Gastrocnemius medialis (tissue), 4 donors: ENCODE data around the gene LRRC1. TPM values are rescaled to one million over a fixed set of nuclear protein-coding genes. Genes with fewer than 3 reads are reported as not detected.

Source experiments
- ATAC-seq, 2 donors: fragments of 150-250 bp; one replicate each; pipeline ENCODE4 v1.9.1; 2016
- DNase-seq, 2 donors: peaks; one replicate each; pipeline ENCODE4 v3.0.0-alpha.2; 2019
- H3K27ac ChIP-seq, 4 donors: fragments of 200-600 bp; sonication (generic); 1 replicate in 1 of 4; 2 replicates in 3 of 4; pipeline ENCODE4 v1.5.1; 2016 to 2018; ENCODE audit warnings: mild to moderate bottlenecking in 2 of 4, moderate library complexity in 1 of 4
- H3K27me3 ChIP-seq, 3 donors: fragments of 200-600 bp; sonication (generic) in 2 of 3; 1 replicate in 1 of 3; 2 replicates in 2 of 3; pipeline versions ENCODE4 v1.5.1 to v1.6.0; 2016 to 2019; ENCODE audit warnings: mild to moderate bottlenecking in 1 of 3, moderate library complexity in 1 of 3
- H3K36me3 ChIP-seq, 2 donors: fragments of 200-600 bp; sonication (generic) in 1 of 2; one replicate each; pipeline ENCODE4 v1.5.1; 2017 to 2018
- H3K4me1 ChIP-seq, 2 donors: fragments of 200-600 bp; sonication (generic) in 1 of 2; one replicate each; pipeline ENCODE4 v1.5.1; 2016 to 2017; ENCODE audit warnings: mild to moderate bottlenecking in 2 of 2
- H3K4me3 ChIP-seq, 4 donors: fragments of 200-600 bp; sonication (generic) in 3 of 4; 1 replicate in 1 of 4; 2 replicates in 3 of 4; pipeline ENCODE4 v1.5.1; 2016 to 2019; ENCODE audit warnings: mild to moderate bottlenecking in 2 of 4
- H3K9me3 ChIP-seq, 3 donors: fragments of 200-600 bp; sonication (generic) in 2 of 3; 1 replicate in 1 of 3; 2 replicates in 2 of 3; pipeline ENCODE4 v1.5.1; 2016 to 2019
- CTCF ChIP-seq, 5 experiments: fragments of 450-650 bp in 3 of 5; fragments of 200-600 bp in 2 of 5; sonication (generic) in 2 of 5; IDR thresholded peaks in 4 of 5; conservative IDR thresholded peaks in 1 of 5; 1 replicate in 4 of 5; 2 replicates in 1 of 5; pipeline ENCODE4 v1.5.1; 2016 to 2019; ENCODE audit warnings: antibody characterized with exemption in 5 of 5, mild to moderate bottlenecking in 3 of 5, moderate library complexity in 3 of 5
- POLR2A ChIP-seq, 2 donors: fragments of 450-650 bp; IDR thresholded peaks; one replicate each; pipeline ENCODE4 v1.6.1; 2017; ENCODE audit warnings: antibody characterized with exemption in 2 of 2, mild to moderate bottlenecking in 2 of 2, moderate library complexity in 2 of 2
- in situ Hi-C, 4 donors: fragments of 200-750 bp; cut with MboI; loops; one replicate each; pipeline versions ENCODE4 v1.15.0 to v1.8.0; 2017; ENCODE audit warnings: low sequenced_read_pairs in 4 of 4
- intact Hi-C: fragments of 100-400 bp; cut with DNase I; formaldehyde crosslinking; loops from one replicate; pipeline ENCODE4 v1.15.1; 2023; ENCODE audit warnings: low total_unique reads
- total RNA-seq, 4 donors: library from RNA; depleted of rRNA; stranded (reverse); fragments of >200 nt; gene quantifications; one replicate each; pipeline versions ENCODE4 v1.1.0 to v1.2.3, GENCODE V29; 2016

LRRC1 gene
- total RNA-seq, 4 donors from 2014 or later, result 0.67 to 8.5 (median 2.4) TPM

DNA sequence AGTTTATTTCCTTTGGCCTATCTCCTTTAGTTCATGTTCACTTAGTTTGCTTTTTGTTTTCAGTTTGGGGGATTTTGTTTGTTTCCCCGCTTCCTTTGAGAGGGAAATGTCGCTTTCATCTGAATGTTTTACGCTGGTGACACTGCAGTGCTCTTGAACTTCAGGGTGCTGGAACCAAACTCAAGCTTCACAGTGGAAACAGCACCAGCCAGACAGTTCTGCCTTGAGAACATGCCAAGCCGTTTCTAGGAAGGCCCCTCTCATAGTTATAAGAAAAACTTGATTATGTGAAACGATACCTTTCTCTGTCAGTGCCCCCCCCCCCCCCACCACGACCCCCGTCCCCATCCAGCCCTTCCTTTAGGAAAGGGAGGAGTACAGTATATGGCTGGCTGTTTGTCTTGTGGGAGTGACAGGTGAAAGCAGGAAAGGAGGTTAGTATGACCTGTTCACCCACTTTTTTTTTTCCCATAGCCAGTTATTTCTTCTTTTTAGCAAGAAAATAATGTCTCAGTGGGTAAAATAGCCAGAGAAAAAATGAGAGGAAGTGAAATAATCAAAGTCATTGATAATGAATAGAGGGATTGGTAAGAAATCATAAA is 130.1 kb downstream of the LRRC1 start:
- H3K4me3 ChIP-seq, result no peak overlapping the region
- no peaks in the 10 kb centered on the region for H3K27me3 ChIP-seq
- intact Hi-C loops, result no loop called here
- H3K4me1 ChIP-seq, result no peaks in the 10 kb centered on the region
- TF ChIP-seq POLR2A (IDR thresholded peaks at IDR 0.05) (no peak), CTCF (IDR thresholded peaks at IDR 0.05 in 4 of 5, conservative IDR thresholded peaks at IDR 0.05 in 1 of 5) (no peak)
- H3K36me3 ChIP-seq, result no peaks in the 10 kb centered on the region
- DNase-seq (no peak), ATAC-seq (no peak)
- H3K9me3 ChIP-seq, result no peaks in the 10 kb centered on the region
- in situ Hi-C loops, result no loop called here
- no peak overlapping the region for H3K27ac ChIP-seq

GRCh38 chr6:53925891-53926290 is 131.1 kb downstream of the LRRC1 start:
- H3K27me3 ChIP-seq, result no peaks in the 10 kb centered on the region
- H3K4me1 ChIP-seq, result no peaks in the 10 kb centered on the region
- H3K4me3 ChIP-seq, result no peak overlapping the region
- TF ChIP-seq POLR2A (IDR thresholded peaks at IDR 0.05) (no peak), CTCF (IDR thresholded peaks at IDR 0.05 in 4 of 5, conservative IDR thresholded peaks at IDR 0.05 in 1 of 5) (no peak)
- intact Hi-C loops (no loop called here), in situ Hi-C loops (no loop called here)
- DNase-seq (no peak), ATAC-seq (no peak)
- H3K27ac ChIP-seq, result no peak overlapping the region
- no peaks in the 10 kb centered on the region for H3K9me3 ChIP-seq
- no peaks in the 10 kb centered on the region for H3K36me3 ChIP-seq

DNA sequence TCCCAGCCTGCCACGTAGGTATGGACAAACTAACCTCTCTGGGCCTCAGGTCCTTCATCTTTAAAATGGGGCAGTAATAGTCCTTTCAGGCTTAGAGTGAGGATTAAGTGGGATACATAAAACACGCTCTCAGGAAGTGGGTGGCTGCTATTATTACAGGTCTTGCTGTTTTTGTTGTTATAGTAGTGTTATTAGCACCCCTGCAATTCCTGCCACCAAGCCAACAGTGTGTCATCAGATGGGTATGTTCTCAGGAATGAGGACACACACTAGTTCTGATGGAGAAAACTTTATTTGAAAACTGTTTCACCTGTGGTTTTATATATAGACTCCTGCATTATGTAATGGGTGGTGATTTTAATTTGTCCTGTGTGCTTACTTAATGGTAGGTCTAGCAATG is 131.7 kb downstream of the LRRC1 start:
- Histone ChIP-seq H3K27ac (no peak overlapping the region), H3K9me3 (no peaks in the 10 kb centered on the region), H3K4me3 (no peak overlapping the region), H3K36me3 (no peaks in the 10 kb centered on the region), H3K4me1 (no peaks in the 10 kb centered on the region), H3K27me3 (no peaks in the 10 kb centered on the region)
- TF ChIP-seq POLR2A (IDR thresholded peaks at IDR 0.05) (no peak), CTCF (IDR thresholded peaks at IDR 0.05 in 4 of 5, conservative IDR thresholded peaks at IDR 0.05 in 1 of 5) (no peak)
- intact Hi-C loops, result no loop called here
- in situ Hi-C loops, result no loop called here
- DNase-seq, result no peak
- ATAC-seq, result no peak

- ATAC-seq (no peak), DNase-seq (no peak)
- Histone ChIP-seq H3K27ac (no peak overlapping the region), H3K36me3 (no peaks in the 10 kb centered on the region), H3K27me3 (no peaks in the 10 kb centered on the region), H3K9me3 (no peaks in the 10 kb centered on the region), H3K4me3 (no peak overlapping the region), H3K4me1 (no peaks in the 10 kb centered on the region)
- TF ChIP-seq CTCF (IDR thresholded peaks at IDR 0.05 in 4 of 5, conservative IDR thresholded peaks at IDR 0.05 in 1 of 5), result no peak
- no peak for TF ChIP-seq POLR2A (IDR thresholded peaks at IDR 0.05)
- intact Hi-C loops, result no loop called here
- in situ Hi-C loops, result no loop called here
These were observed 133.8 kb downstream of the LRRC1 start for GRCh38 chr6:53928641-53929040.
